GM20431 (cell line): ENCODE results near the gene OR13C5.

ENCODE experiments used
- in situ Hi-C: fragments of 300-500 bp; cut with MseI, MboI; formaldehyde crosslinking; loops from one replicate; pipeline ENCODE4 v1.15.0; 2020; ENCODE audit warnings: low sequenced_read_pairs; ENCODE audit not compliant: unreplicated experiment

OR13C5 gene

GRCh38 chr9:104555521-104555920 lies 43.7 kb downstream of the OR13C5 start:
- in situ Hi-C loops = no loop called here

GRCh38 chr9:104553261-104553660 lies 46.0 kb downstream of the OR13C5 start:
- in situ Hi-C loops = no loop called here
